GM20000 (cell line): ENCODE measurements around the gene FAM167B.

Experiments used
- DNase-seq: peaks from one replicate; pipeline ENCODE4 v3.0.0; 2012; ENCODE audit warnings: low spot score
- TF ChIP-seq, protein P1 (sequence below): IDR thresholded peaks from 2 replicates; pipeline ENCODE4 v1.5.1; 2012; ENCODE audit warnings: mild to moderate bottlenecking, control low read depth; ENCODE audit errors: extremely low read depth, missing control alignments

The FAM167B gene

DNA sequence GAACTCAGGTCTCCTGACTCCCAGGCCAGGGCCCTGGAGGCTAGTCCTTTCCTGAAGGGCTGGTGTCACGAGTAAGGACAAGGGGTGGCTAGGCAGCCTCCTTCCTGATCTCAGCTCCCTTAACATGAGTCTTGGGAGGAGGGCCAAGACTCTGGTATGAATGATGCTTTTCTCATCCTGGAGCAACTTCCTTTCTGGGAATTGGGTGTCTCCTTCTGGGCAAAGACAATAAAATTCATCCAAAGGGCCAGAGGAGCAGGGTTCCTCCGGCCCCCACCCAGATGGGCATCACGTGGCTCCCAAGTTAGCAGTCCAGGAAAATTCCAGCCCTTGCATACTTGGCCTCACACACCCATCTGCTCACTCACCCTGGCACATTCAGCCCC lies at the start of gene FAM167B:
FAM167B (plus strand) TSS at position 335 of the 386 bp plus-strand sequence. CDS start 200 bp downstream, outside the sequence.
- no peak for DNase-seq
- TF ChIP-seq, protein P1, sequence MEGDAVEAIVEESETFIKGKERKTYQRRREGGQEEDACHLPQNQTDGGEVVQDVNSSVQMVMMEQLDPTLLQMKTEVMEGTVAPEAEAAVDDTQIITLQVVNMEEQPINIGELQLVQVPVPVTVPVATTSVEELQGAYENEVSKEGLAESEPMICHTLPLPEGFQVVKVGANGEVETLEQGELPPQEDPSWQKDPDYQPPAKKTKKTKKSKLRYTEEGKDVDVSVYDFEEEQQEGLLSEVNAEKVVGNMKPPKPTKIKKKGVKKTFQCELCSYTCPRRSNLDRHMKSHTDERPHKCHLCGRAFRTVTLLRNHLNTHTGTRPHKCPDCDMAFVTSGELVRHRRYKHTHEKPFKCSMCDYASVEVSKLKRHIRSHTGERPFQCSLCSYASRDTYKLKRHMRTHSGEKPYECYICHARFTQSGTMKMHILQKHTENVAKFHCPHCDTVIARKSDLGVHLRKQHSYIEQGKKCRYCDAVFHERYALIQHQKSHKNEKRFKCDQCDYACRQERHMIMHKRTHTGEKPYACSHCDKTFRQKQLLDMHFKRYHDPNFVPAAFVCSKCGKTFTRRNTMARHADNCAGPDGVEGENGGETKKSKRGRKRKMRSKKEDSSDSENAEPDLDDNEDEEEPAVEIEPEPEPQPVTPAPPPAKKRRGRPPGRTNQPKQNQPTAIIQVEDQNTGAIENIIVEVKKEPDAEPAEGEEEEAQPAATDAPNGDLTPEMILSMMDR, result no peak

DNA sequence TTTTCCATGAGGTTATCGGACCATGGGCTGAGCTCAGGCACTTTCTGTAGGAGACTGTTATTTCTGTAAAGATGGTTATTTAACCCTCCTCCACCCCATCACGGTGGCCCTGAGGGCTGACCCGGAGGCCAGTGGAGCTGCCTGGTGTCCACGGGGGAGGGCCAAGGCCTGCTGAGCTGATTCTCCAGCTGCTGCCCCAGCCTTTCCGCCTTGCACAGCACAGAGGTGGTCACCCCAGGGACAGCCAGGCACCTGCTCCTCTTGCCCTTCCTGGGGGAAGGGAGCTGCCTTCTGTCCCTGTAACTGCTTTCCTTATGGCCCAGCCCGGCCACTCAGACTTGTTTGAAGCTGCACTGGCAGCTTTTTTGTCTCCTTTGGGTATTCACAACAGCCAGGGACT lies 49.2 kb upstream of the FAM167B start:
- DNase-seq, result no peak
- TF ChIP-seq, protein P1, result no peak

GRCh38 chr1:32198237-32199042 lies 48.6 kb upstream of the FAM167B start:
- TF ChIP-seq, protein P1, result no peak
- no peak for DNase-seq

DNA sequence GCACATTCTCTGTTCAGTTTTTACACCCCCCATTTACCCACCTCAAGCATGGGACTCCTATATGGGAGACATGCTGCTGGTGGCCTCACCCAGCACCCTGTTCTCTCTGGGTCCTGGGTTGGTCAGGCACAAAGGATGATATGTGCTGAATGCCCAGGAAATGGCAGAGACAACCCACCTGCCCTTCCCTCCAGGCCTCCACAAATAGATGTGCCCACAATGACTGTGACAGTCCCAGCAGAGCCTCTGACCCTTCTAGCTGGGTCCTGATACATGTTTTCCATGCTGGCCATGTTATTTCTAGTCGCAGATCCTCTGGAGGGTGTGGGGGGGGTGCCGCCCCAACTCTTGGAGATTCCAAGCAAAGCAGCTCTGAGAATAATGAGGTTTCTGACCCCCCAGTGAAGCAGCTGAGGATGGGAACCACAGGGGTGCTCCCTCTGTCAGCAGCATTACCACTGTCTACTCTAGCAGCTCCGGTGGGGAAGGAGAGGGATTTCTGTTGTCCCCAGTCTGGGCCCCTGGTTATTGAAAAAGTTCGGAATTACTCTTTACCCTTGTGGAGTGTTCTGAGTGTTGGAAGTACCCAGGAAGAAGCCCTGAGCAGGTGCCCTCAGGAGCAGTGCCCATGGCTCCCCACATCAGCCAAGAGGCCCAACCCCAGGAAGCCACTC lies 47.8 kb upstream of the FAM167B start:
- TF ChIP-seq, protein P1, result no peak
- DNase-seq, result no peak

DNA sequence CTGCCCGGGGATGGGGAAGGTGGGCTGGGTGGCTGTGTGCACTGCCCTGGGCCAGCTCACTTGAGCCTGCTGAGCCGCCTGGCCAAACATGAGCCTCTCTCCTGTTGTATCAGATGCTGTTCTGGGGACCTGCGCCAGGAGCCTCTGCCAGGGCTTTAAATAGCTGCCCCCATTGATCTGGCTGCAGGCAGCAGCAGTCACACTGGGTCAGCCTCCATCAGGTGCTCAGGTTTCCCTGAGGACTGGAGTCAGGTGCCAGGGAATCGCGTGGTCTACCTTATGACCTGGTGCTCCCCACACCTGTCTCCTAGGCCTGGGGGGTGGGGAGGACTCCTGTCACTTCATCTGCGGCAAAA lies 47.3 kb upstream of the FAM167B start:
- TF ChIP-seq, protein P1, result no peak
- DNase-seq, result no peak

DNA sequence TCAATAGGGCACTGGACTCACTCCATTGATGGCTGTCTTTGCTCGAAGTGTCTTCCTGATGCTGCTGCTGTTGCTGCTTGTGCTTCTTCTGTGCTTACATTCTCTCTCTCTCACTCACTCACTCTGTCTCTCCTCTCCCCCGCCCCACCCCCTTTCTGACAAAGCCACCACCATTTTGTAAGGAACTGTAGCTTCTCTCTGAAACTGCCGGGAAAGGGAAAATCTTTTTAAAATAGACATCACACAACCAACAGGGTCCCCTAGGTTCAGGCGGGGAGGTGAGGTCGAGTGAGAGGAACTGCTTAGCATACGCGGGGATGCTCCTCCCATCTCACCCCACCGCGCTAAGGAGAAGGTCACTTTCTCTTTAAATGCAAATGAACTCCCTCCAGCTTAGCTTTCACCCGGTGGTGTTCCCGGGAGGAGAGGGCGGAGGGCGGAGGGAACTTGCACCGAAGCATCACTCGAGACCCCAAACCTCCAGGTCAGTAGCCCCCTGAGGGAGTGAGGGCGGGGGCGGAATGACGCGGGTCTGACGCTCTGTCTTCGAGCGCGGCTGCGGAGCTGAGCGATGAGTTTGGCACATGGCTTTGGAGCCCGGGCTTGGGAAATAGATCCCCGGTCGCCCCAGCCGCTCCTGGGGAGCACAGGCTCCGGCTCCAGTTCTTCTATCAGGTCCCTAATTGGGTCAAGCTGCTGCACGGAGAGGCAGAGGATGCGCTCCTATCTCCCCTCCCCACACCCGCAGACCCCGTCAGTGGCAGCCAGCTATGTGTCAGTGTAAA lies 46.6 kb upstream of the FAM167B start, which contains the start of gene CCDC28B:
CCDC28B (plus strand) TSS at position 370 of the 785 bp plus-strand sequence. CDS start 1,341 bp downstream, outside the sequence.
- DNase-seq, result peak; percentile 75
- TF ChIP-seq, protein P1, result no peak
